Epithelial cell of prostate (primary cell): ENCODE measurements around the gene CFAP251.

Experiments
- DNase-seq: peaks from one replicate; pipeline ENCODE4 v3.0.0-alpha.2; 2011; ENCODE audit warnings: low read depth, low spot score
- H3K27ac ChIP-seq: fragments of 450-650 bp; 2 replicates; pipeline ENCODE4 v1.5.1; 2017; ENCODE audit warnings: mild to moderate bottlenecking

The CFAP251 gene

DNA sequence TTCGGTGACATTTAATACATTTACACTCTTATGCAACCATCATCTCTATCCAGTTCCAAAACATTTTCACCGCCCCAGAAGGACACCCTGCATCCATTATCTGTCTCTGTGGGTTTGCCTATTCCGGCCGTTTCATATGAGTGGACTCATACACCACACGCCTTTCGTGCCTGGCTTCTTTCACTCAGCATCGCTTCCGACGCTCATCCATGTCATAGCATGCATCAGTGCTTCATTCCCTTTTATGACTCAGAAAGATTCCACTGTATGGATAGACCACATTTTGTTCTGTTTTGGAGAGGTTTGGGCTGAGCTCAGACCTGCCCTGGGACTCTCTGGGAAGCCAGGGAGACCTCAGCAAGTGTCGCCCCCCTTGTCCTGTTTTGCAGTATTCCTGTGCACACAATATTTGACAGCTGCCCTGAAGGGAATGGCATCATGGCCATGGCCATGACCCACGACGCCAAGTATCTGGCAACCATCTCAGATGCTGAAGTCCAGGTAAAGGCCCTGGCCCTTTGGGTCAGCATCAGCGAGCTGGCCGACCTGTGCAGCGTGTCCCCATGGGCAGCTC is 23.8 kb downstream of the CFAP251 start:
- H3K27ac ChIP-seq = peak overlapping the region; percentile 67
- DNase-seq = peak; percentile 60

DNA sequence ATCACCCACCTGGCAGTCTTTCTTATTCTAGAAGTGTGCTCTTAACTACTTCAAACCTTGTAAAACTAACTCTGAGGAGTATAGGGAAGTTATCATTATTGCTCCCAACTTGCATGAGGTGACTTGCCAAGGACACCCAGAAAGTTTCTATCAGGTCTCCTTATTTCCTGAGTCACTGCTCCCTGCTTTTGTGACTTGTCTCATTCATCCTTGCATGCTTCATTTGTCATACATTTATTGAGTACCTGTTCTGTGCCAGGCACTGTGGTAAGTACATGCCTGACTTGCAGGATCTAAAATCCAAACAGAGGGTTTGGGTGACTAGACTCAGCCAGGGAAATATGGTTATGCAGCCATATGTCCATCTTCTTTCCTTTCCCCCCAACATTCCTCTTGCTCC is 25.5 kb downstream of the CFAP251 start:
- H3K27ac ChIP-seq = peak overlapping the region; percentile 67
- DNase-seq = peak; percentile 36

DNA sequence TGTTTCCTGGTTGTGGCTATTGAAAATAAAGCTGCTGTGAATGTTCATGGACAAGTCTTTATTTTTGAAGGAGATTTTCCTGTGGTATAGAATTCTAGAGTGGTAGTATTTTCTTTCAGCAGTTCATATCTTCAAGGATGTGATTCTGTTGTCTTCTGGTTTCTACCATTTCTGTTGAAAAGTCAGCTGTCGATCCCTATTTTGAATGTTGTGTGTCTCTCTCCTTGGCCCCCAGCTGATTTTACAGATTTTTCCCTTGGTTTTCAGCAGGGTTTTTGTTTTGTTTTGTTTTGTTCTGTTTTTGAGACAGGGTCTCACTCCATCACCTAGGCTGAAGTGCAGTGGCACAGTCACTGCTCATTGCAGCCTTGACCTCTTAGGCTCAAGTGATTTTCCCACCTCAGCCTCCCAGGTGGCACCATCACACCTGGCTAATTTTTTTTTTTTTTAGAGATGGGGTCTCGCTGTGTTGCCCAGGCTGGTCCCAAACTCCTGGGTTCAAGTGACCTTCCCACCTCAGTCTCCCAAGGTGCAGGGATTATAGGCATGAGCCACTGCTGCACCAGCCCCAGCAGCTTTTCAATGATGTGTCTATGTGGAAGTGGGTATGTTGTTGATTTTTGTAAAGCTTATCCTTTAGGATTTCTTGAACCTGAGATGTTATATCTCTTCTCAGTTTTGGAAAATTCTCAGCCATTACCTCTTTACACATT is 28.1 kb downstream of the CFAP251 start:
- no peak for DNase-seq
- no peak overlapping the region for H3K27ac ChIP-seq

DNA sequence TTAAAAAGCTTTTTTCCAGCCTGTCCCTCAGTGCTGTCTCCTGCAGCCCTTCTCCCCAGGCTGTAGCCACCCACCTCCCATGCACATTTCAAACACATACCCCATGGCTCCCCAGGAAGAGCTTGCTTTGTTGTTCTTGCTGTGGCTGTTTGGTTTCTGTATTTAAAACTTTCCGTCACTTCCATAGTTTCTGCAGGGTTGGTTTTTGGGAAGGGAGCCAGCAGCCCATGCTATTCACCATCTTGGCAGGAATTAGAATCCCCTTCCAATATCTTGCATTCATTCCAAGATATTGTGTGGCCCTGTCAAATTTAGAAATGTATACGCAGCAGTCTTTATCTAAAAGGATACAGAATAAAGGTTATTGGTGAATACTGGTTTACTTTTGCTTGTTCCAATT is 29.6 kb downstream of the CFAP251 start:
- DNase-seq = no peak
- no peak overlapping the region for H3K27ac ChIP-seq

GRCh38 chr12:121949648-121950397 is 31.4 kb downstream of the CFAP251 start:
- H3K27ac ChIP-seq = peak overlapping the region; percentile 87
- peak; percentile 99 for DNase-seq

DNA sequence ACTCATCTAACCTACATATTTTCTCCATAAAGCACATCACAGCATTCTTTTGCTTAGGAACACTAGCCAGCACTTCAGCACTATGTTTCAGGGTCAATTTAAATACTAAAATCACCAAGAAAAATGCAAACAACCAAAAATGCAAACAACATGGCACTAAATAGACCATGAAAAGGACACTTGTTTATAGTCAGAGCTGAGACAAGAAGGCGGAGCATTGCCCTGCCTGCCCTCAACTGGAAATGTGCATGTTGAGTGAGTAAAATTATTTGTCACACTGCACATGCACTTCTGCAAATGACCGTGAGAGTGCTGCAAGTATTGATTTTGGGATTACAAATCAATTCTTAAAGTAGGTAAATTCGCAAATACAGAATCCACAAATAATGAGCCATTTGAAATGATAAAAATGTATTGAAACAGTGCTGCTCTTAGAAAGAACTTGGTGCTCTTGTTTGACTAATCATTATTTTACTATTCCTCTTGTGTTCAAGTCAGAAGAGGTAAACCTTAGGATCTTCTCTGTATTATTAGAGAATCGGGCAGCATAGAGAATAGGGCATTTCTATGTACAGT is 34.8 kb downstream of the CFAP251 start:
- no peak for DNase-seq
- peak overlapping the region; percentile 2 for H3K27ac ChIP-seq

DNA sequence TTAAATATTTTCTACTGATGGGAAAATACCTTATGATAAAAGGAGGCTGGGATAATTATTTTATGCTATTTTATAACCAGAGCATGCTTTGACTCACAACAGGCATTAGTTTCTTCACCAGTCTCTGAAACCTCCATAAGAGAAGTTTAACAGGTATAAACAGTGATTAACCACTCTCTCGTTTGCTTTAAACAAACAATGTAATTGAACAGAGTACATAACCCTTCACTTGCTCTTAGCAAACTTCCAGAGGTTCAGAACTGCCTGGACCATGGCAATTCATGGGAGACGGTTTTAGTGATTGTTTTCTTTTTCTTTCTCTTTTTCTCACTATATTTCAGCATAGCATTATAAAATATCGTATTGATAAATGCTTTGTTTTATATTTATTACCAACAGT is 35.3 kb downstream of the CFAP251 start:
- H3K27ac ChIP-seq = peak overlapping the region; percentile 2
- DNase-seq = no peak

GRCh38 chr12:121955258-121956237 is 37.2 kb downstream of the CFAP251 start:
- no peak overlapping the region for H3K27ac ChIP-seq
- DNase-seq = no peak

DNA sequence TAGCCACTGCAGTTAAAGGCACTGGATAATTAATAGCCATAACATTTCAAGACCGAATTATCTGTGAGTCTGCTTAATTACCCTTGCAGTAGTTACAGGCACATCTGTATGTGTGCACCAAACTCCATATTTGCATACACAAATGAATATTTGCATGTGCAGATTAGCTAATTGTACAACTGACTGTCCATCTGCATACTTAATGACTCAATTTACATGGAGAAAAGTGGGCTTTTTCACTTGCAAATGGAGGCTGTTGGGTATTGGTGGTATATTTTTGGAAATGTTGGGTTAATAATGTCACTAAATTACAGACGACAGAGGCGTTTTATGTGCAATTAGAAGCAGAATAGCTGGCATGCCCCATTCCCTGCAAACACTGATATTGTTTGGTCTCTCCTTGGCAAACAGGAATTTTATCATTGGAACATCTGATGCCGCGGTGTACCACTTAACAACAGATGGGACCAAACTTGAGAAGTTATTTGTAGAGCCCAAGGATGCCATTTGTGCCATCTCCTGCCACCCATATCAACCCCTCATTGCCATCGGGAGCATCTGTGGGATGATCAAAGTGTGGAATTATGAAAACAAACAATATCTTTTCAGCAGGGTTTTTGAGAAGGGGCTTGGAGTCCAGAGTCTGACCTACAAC is 39.6 kb downstream of the CFAP251 start:
- H3K27ac ChIP-seq = no peak overlapping the region
- DNase-seq = no peak

DNA sequence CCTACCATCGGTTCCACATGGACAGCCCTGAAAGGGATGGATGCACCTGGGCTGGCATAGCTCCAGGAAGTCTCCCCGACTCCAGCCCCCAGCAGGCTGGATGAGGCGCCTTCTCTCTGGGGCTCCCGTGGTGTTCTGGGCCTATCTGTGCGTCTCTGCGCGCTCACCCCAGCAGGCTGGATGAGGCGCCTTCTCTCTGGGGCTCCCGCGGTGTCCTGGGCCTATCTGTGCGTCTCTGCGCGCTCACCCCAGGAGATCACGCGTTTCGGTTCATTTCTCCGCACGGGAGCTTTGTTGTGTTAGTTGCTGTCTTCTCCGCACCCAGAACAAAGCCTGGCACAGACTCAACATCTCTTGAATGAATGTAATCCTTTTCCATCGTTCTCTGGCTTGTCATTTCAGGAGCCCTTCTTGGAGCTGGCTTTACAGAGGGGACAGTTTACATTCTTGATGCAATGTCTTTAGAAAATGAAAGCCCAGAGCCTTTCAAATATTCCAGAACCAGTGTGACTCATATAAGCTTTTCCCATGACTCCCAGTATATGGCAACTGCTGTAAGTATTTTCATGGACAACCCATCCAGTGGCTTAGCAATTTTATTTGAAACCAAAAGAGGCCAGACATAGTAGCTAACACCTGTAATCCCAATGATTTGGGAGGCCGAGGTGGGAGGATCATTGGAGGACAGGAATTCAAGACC is 40.3 kb downstream of the CFAP251 start:
- DNase-seq = no peak
- no peak overlapping the region for H3K27ac ChIP-seq

DNA sequence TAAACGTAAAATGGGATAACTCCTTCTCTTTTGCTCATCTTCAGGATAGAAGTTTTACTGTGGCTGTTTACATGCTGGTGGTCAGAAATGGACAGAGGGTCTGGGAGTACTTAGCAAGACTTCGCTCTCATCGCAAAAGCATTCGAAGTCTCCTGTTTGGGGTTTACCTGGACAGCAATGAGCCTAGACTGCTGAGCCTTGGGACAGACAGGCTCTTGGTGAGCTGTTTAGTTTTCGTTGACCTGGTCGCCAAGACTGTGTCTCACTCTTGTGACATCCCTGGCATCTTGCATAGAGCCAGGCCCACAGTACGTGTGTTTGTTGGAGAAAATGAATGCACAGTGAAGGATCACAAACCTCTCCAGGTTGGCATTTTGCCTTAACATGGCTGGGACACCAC is 42.1 kb downstream of the CFAP251 start:
- DNase-seq = no peak
- no peak overlapping the region for H3K27ac ChIP-seq

- no peak overlapping the region for H3K27ac ChIP-seq
- DNase-seq = no peak
Observed at GRCh38 chr12:121961195-121961879, 42.9 kb downstream of the CFAP251 start.

- H3K27ac ChIP-seq = no peak overlapping the region
- DNase-seq = no peak
Observed at GRCh38 chr12:121963341-121964018, 45.1 kb downstream of the CFAP251 start.

DNA sequence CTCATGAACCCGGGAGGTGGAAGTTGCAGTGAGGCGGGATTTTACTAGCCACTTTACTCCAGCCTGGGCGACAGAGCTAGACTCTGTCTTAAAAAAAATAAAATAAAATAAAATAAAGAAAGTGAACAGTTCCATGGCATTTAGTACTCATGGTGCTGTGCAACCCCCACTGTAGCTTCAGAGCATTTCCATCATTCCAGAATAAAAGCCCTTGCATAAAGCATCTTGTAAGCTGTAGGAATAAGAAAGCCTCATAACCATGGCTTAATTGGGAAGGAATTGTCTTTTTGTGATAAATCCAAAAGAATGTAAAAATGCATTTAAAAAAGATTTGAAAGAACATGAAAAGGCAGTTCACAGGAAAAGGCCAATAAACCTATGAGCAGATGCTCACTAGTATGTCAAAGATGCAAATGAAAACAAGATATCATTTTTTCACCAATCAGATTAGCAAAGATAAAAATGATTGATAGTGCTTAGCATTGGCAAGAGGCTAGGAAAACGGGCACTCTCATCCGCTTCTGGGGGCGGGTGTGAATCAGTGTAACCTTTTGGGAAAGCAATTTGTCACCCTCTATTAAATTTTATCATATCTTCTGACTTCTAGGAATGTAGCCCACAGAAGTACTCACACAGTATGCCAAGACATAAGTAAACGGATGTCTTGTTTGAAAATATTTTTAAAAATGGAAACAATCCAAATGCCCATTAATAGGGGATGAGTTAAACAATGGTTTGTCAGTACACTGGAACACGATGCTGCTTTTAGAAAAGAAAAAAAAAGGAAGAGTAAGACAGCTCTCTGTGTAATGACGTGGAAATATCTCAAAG is 46.6 kb downstream of the CFAP251 start:
- H3K27ac ChIP-seq = peak overlapping the region; percentile 4

DNA sequence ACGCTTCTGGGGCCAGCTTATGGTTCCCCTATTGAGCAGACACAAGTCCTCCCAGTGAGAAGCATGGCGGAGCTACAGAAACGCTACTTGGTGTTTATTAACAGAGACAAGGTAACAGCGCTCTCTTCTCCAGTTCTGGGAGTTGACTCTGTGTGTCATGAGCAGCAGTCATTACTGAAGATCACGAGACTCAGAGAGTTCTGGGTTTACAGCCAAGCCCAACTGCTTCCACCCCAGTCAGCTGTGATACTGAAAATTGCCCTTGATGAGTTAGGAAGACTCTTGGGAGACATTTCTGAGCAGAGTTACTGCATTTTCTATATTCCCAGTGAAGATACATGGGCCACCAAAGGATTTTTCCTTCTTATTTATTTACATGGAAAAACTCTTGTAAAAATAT is 48.6 kb downstream of the CFAP251 start:
- DNase-seq = no peak
- H3K27ac ChIP-seq = no peak overlapping the region

More for the DNA sequence above, 46.6 kb downstream of the CFAP251 start:
- DNase-seq = peak; percentile 14

DNA sequence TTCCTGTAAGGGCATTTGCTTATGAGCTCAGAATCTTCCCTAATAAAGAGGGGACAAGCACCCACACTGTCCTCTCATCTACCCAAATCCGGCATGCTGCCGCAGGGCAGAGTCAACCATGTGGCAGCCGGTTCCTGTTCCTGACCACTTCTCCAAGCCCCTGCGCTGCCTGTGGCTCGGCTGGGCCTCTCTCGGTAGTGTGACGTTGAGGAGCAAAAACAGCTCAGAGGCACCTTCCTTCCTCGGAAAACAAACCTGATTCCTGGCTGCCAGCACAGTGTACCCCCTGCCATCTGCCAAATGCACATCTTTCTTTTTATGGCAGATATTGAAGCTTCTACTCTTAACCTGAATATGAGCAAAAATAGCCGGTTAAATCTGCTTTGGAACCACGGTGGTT is 50.5 kb downstream of the CFAP251 start:
- no peak overlapping the region for H3K27ac ChIP-seq
- no peak for DNase-seq

DNA sequence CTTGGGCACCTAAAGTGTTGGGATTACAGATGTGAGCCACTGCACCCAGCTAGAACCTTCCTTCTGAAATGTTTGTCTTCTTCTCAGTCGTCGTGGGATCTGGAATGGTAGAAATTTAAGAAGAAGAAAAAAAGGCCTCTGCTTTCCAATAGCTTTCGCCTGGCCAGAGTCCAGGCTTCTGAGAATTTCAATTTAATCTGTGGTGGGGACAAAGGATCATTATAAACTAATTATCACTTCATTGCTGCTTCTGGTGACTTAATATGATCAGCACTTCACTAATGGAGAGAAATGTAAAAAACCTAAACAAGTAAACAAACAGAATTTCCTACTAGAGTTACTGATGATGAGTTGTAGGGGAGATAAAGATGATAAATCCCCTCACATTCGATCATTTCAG is 51.3 kb downstream of the CFAP251 start:
- H3K27ac ChIP-seq = no peak overlapping the region
- DNase-seq = no peak
